MM.1S (cell line): ENCODE data around the gene BSG.

Source experiments
- DNase-seq: peaks from one replicate; pipeline ENCODE4 v3.0.0-alpha.2; 2015
- H2AFZ ChIP-seq: fragments of 300-600 bp; sonication (generic); 2 replicates; pipeline ENCODE4 v1.6.0; 2016; ENCODE audit warnings: antibody characterized with exemption, low read length
- H3F3A ChIP-seq: fragments of 300-600 bp; sonication (generic); 2 replicates; pipeline ENCODE4 v1.6.1; 2016; ENCODE audit warnings: mild to moderate bottlenecking, antibody characterized with exemption, low read length, moderate library complexity, mixed read lengths; ENCODE audit not compliant: insufficient read depth
- H3K27ac ChIP-seq: fragments of 300-600 bp; sonication (generic); 2 replicates; pipeline ENCODE4 v1.5.1; 2016; ENCODE audit warnings: mild to moderate bottlenecking, low read length
- H3K27me3 ChIP-seq: fragments of 300-600 bp; sonication (generic); replicated peaks from 2 replicates; pipeline ENCODE4 v1.6.0; 2016; ENCODE audit warnings: low read length; ENCODE audit not compliant: insufficient read depth
- H3K36me3 ChIP-seq: fragments of 300-600 bp; sonication (generic); replicated peaks from 2 replicates; pipeline ENCODE4 v1.6.1; 2016; ENCODE audit warnings: mild to moderate bottlenecking, low read length, mixed read lengths; ENCODE audit not compliant: insufficient read depth
- H3K4me1 ChIP-seq: fragments of 300-600 bp; sonication (generic); 2 replicates; pipeline ENCODE4 v1.6.1; 2016; ENCODE audit warnings: low read length, mixed read lengths
- H3K4me2 ChIP-seq: fragments of 300-600 bp; sonication (generic); 2 replicates; pipeline ENCODE4 v1.6.0; 2016; ENCODE audit warnings: low read depth, low read length
- H3K4me3 ChIP-seq: fragments of 300-600 bp; sonication (generic); 2 replicates; pipeline ENCODE4 v1.5.1; 2016; ENCODE audit warnings: low read length, mixed read lengths
- H3K79me2 ChIP-seq: fragments of 300-600 bp; sonication (generic); 2 replicates; pipeline ENCODE4 v1.6.1; 2016; ENCODE audit warnings: mixed run types, low read length, mixed read lengths
- H3K9ac ChIP-seq: fragments of 300-600 bp; sonication (generic); 2 replicates; pipeline ENCODE4 v1.6.1; 2016; ENCODE audit warnings: low read length, mixed read lengths
- H3K9me2 ChIP-seq: fragments of 300-600 bp; sonication (generic); replicated peaks from 2 replicates; pipeline ENCODE4 v1.6.1; 2016; ENCODE audit warnings: mild to moderate bottlenecking, low read length, mixed read lengths; ENCODE audit not compliant: insufficient read depth
- H3K9me3 ChIP-seq: fragments of 300-600 bp; sonication (generic); replicated peaks from 2 replicates; pipeline ENCODE4 v1.6.1; 2016; ENCODE audit warnings: mild to moderate bottlenecking, low read length, mixed read lengths; ENCODE audit not compliant: insufficient read depth
- H4K20me1 ChIP-seq: fragments of 300-600 bp; sonication (generic); 2 replicates; pipeline ENCODE4 v1.6.1; 2016; ENCODE audit warnings: mild to moderate bottlenecking, low read length, moderate library complexity, mixed read lengths; ENCODE audit not compliant: insufficient read depth
- CTCF ChIP-seq: fragments of 300-600 bp; sonication (generic); IDR thresholded peaks from 2 replicates; pipeline ENCODE4 v1.5.1; 2016; ENCODE audit warnings: antibody characterized with exemption, low read length, mixed read lengths
- EZH2 ChIP-seq: fragments of 300-600 bp; sonication (generic); optimal IDR thresholded peaks from 2 replicates; pipeline ENCODE3; 2017; ENCODE audit warnings: low read depth, mild to moderate bottlenecking, antibody characterized with exemption, low read length, mixed read lengths
- EZH2phosphoT487 ChIP-seq: fragments of 300-600 bp; sonication (generic); IDR thresholded peaks from 2 replicates; pipeline ENCODE4 v1.6.1; 2018; ENCODE audit warnings: antibody characterized with exemption, low read length

BSG gene

GRCh38 chr19:596263-596655 is 23.9 kb downstream of the BSG start:
- Histone ChIP-seq H3K9me3 (no peaks in the 10 kb centered on the region), H3K4me3 (no peak overlapping the region), H3K4me1 (no peaks in the 10 kb centered on the region), H3K27ac (no peak overlapping the region), H3K36me3 (no peaks in the 10 kb centered on the region), H3K9ac (no peak overlapping the region), H2AFZ (no peak overlapping the region), H3K27me3 (peaks cover 93% of the 10 kb centered on the region), H3K9me2 (no peaks in the 10 kb centered on the region), H3K4me2 (no peak overlapping the region), H3K79me2 (no peaks in the 10 kb centered on the region), H3F3A (no peaks in the 10 kb centered on the region), H4K20me1 (no peaks in the 10 kb centered on the region)
- no peak for DNase-seq
- TF ChIP-seq CTCF, result no peak
- TF ChIP-seq EZH2, result no peak
- TF ChIP-seq EZH2phosphoT487, result no peak

GRCh38 chr19:597406-598315 is 25.3 kb downstream of the BSG start:
- Histone ChIP-seq H3K9ac (no peak overlapping the region), H3F3A (no peaks in the 10 kb centered on the region), H4K20me1 (no peaks in the 10 kb centered on the region), H3K4me3 (no peak overlapping the region), H3K27ac (no peak overlapping the region), H3K27me3 (peaks cover 79% of the 10 kb centered on the region), H3K9me3 (no peaks in the 10 kb centered on the region), H3K4me2 (no peak overlapping the region), H3K79me2 (no peaks in the 10 kb centered on the region), H3K36me3 (no peaks in the 10 kb centered on the region), H3K9me2 (no peaks in the 10 kb centered on the region), H2AFZ (no peak overlapping the region), H3K4me1 (no peaks in the 10 kb centered on the region)
- TF ChIP-seq EZH2phosphoT487 (no peak), CTCF (no peak), EZH2 (no peak)
- DNase-seq, result no peak

GRCh38 chr19:601310-601709 is 28.9 kb downstream of the BSG start:
- H3K36me3 ChIP-seq, result no peaks in the 10 kb centered on the region
- H3K79me2 ChIP-seq, result no peaks in the 10 kb centered on the region
- no peak overlapping the region for H3K4me2 ChIP-seq
- H3K4me3 ChIP-seq, result no peak overlapping the region
- H3K9me3 ChIP-seq, result no peaks in the 10 kb centered on the region
- no peak for DNase-seq
- H3K4me1 ChIP-seq, result no peaks in the 10 kb centered on the region
- H2AFZ ChIP-seq, result no peak overlapping the region
- H3F3A ChIP-seq, result no peaks in the 10 kb centered on the region
- H4K20me1 ChIP-seq, result no peaks in the 10 kb centered on the region
- H3K27me3 ChIP-seq, result peaks cover 42% of the 10 kb centered on the region
- H3K9me2 ChIP-seq, result no peaks in the 10 kb centered on the region
- no peak for TF ChIP-seq CTCF
- TF ChIP-seq EZH2, result no peak
- TF ChIP-seq EZH2phosphoT487, result no peak
- H3K27ac ChIP-seq, result no peak overlapping the region
- H3K9ac ChIP-seq, result no peak overlapping the region
